Posterior cingulate gyrus (tissue), 11 donors: ENCODE data around the gene FOXA1.

ENCODE experiments used
- DNase-seq, 10 donors: peaks; one replicate each; pipeline versions ENCODE4 v3.0.0 to v3.0.0-alpha.2; 2020 to 2021; ENCODE audit warnings: mixed read lengths in 3 of 10
- intact Hi-C: fragments of 100-400 bp; cut with DNase I; formaldehyde crosslinking; loops from one replicate; pipeline ENCODE4 v1.15.1; 2023

FOXA1 gene

GRCh38 chr14:37594971-37595808 is at the start of gene FOXA1, which contains the start of gene TTC6:
FOXA1 (minus strand) TSS chr14:37595249; CDS start chr14:37594972, 277 bp downstream.
TTC6 (plus strand) TSS chr14:37595629; CDS start chr14:37622065, 26,436 bp downstream.
- DNase-seq: no peak
- intact Hi-C loops: loop anchor here (5.0 to 10.0 kb wide), 2 partner anchors 350 to 1083 kb away; no protein-coding TSS in a partner anchor

DNA sequence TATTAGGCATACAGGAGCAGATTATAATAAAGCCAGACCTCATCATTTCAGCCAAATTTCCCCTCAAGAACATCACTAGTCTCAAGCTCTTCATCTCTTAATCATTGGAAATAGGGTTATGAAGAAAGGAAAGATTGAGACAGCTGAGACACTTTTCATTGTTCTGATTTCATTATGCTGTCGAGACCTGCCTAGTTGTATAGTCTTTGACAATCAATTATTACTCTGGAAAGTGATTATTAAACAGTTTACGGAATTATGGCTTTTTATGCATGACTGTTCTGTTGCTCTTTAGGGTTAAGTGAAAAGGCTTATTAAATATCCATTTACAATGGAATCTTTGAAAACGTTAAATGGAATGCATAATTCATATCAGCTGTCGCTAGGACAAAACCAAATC is 48.7 kb upstream of the FOXA1 start:
- intact Hi-C loops: no loop called here
- DNase-seq: no peak

GRCh38 chr14:37642125-37642524 is 47.1 kb upstream of the FOXA1 start:
- intact Hi-C loops: no loop called here
- DNase-seq: no peak

DNA sequence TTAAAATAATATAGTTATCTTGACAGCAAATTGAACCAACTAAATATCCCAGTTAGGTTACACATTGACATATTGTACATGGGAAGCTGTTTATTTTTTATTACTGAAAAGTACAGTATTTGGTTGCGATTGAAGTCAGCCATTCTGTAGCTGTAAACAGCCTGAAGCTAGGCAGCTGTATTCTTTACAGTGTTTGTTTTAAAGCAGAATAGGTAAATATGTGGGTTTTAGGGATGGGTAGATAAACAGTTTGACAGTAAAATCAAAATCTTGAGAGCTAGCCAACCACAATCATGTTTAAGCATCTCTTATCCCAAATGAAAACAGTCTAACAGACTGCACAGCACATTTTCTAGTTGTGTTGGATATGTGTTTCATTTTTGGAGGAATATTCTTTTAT is 46.1 kb upstream of the FOXA1 start:
- no peak for DNase-seq
- intact Hi-C loops: no loop called here

GRCh38 chr14:37638599-37638998 is 43.5 kb upstream of the FOXA1 start:
- no peak for DNase-seq
- intact Hi-C loops: loop anchor here (2.0 kb wide), 1 partner anchor 68 kb away; no protein-coding TSS in a partner anchor

- intact Hi-C loops: no loop called here
- DNase-seq: no peak
These were observed 42.3 kb upstream of the FOXA1 start for GRCh38 chr14:37637341-37637740.

GRCh38 chr14:37625597-37626595 is 30.8 kb upstream of the FOXA1 start:
- intact Hi-C loops: no loop called here
- DNase-seq: no peak

GRCh38 chr14:37623971-37624370 is 28.9 kb upstream of the FOXA1 start:
- no peak for DNase-seq
- intact Hi-C loops: no loop called here

GRCh38 chr14:37623426-37623951 is 28.4 kb upstream of the FOXA1 start:
- no peak for DNase-seq
- intact Hi-C loops: no loop called here

GRCh38 chr14:37622231-37622923 is 27.3 kb upstream of the FOXA1 start:
- peak in 1 of 10 donors; percentile 70 for DNase-seq

DNA sequence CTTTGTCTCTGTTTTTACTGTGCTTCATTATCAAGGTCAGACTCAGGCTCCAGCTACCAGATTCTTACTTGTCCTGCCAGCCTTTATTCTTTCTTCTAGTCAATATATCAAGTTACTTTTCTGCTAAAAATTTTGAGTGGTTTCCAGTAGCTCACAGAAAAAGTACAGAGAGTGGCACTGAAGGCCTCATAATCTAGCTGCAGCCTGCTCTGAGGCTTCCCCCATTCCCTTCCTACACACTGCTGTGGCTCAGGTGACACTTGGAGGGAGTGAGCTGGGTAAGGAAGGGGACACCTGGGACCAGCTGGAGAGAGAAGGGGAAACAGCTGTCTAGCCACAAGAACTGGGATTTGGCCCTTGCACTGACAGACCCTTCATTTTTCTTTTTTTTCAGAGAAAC is 25.8 kb upstream of the FOXA1 start:
- DNase-seq: no peak
- intact Hi-C loops: no loop called here

More at GRCh38 chr14:37622231-37622923, 27.3 kb upstream of the FOXA1 start:
- intact Hi-C loops: no loop called here

DNA sequence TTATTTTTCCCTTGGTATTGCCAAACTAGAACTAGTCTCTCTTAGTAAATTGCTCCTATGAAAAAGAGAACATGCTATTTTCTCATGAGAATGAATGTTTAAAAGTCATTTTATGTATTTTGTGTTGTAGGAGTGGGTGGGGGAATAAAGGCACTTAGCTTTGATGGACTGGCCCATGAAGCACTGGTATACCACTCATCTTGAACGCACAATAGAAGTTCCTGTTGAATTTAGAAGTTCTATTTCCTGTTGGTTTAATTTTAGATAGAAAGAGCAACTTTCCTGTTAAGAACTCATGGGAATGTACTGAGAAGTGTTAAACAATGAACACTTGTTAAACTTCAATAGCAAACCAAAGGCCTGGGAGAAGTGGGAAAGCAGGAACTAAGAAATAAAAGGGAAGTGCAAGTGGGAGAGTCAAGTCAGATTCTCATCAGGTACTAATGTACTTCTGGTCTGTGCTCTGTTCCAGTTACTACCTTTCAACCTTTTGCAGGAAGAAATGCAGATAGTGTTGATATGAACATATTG is 23.5 kb upstream of the FOXA1 start:
- DNase-seq: no peak
- intact Hi-C loops: no loop called here

DNA sequence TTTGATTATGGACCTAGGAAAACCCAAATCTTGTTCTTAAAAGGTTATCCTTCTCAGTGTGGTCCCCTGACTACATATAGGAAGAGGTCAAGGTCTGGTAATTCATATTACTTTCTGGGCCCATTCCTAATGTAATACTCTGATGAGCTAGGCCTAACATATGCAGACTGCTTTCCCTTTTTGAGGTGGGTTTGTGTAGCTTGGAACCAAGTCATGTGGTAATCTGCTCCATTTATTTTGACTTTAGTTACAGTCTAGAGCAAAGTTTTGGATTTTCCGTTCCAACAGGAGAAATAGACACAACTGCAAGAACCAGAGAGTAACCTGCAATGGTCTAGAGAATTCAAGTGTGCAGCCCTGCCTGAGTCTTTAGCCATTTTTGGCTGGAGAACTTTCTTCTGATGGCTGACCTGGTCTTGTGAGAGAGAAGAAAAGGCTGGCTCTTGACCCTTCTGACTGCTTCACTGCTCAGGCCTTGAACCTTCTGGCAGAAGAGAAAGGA is 22.9 kb upstream of the FOXA1 start:
- DNase-seq: no peak
- intact Hi-C loops: no loop called here

GRCh38 chr14:37616853-37617252 is 21.8 kb upstream of the FOXA1 start:
- intact Hi-C loops: no loop called here
- no peak for DNase-seq

DNA sequence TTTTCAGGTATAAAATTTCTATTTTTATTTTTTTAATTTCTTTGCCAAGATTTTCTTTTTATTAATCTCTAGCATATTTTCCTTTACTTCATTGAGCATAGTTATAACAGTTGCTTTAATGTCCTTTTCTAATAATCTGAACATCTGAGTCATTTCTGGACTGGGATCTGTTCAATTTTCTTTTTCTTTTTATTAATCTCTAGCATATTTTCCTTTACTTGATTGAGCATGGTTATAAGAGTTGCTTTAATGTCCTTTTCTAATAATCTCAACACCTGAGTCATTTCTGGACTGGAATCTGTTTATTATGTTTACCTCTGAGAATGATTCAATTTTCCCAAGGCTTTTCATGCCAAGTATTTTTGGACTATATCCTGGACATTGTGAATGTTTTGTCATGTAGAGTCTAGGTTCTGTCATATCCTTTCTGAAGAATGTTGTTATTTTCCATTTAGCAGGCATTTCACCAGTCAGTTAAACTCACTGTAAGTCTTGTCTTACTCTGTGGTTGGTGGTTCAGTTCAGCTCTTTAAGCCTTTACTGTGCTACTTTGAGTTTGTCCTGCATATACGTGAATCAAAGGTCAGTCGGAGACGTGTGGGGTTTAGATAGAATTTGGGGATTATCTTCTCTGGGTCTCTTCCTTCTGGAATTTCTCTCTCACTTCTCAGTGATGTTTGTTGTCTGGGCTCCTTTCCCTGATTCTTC is 20.7 kb upstream of the FOXA1 start:
- DNase-seq: no peak
- intact Hi-C loops: no loop called here

GRCh38 chr14:37610945-37611523 is 16.0 kb upstream of the FOXA1 start:
- no peak for DNase-seq
- intact Hi-C loops: no loop called here

- intact Hi-C loops: no loop called here
- DNase-seq: no peak
These were observed 13.6 kb upstream of the FOXA1 start for GRCh38 chr14:37608649-37609048.

GRCh38 chr14:37606678-37607077 is 11.6 kb upstream of the FOXA1 start:
- intact Hi-C loops: no loop called here
- DNase-seq: no peak
